ENCODE measurements around the gene PDGFB. TPM values are rescaled to one million over a fixed set of nuclear protein-coding genes. Genes with fewer than 3 reads are reported as not detected.
A peak's percentile ranks its signal among the peaks of the same experiment; 100 is the strongest.

The PDGFB gene
- total RNA-seq, result 5.9 TPM

- no peak for DNase-seq (ENCODE audit: low spot score)
Measured at GRCh38 chr22:39244496-39245129, at the start of gene PDGFB. TSS of gene PDGFB (minus strand) at chr22:39244982. CDS start at chr22:39243963, 1,019 bp downstream.

- no peak for DNase-seq (ENCODE audit: low spot score)
Measured at GRCh38 chr22:39293766-39294368, 49.1 kb upstream of the PDGFB start.

GRCh38 chr22:39292561-39293074, 47.8 kb upstream of the PDGFB start:
- DNase-seq (ENCODE audit: low spot score), result peak; percentile 93

GRCh38 chr22:39292031-39292462, 47.3 kb upstream of the PDGFB start:
- DNase-seq (ENCODE audit: low spot score), result no peak

GRCh38 chr22:39291523-39291922, 46.7 kb upstream of the PDGFB start:
- DNase-seq (ENCODE audit: low spot score), result no peak

GRCh38 chr22:39290724-39291161, 46.0 kb upstream of the PDGFB start:
- no peak for DNase-seq (ENCODE audit: low spot score)

- DNase-seq (ENCODE audit: low spot score), result no peak
Measured at GRCh38 chr22:39289975-39290720, 45.4 kb upstream of the PDGFB start.

- DNase-seq (ENCODE audit: low spot score), result no peak
Measured at GRCh38 chr22:39289533-39289932, 44.8 kb upstream of the PDGFB start.

- no peak for DNase-seq (ENCODE audit: low spot score)
Measured at GRCh38 chr22:39288135-39288898, 43.5 kb upstream of the PDGFB start.

- DNase-seq (ENCODE audit: low spot score), result no peak
Measured at GRCh38 chr22:39287076-39287725, 42.4 kb upstream of the PDGFB start.

- no peak for DNase-seq (ENCODE audit: low spot score)
Measured at GRCh38 chr22:39284983-39285382, 40.2 kb upstream of the PDGFB start.

GRCh38 chr22:39284142-39284980, 39.6 kb upstream of the PDGFB start:
- DNase-seq (ENCODE audit: low spot score), result no peak

- DNase-seq (ENCODE audit: low spot score), result no peak
Measured at GRCh38 chr22:39283322-39284141, 38.8 kb upstream of the PDGFB start.

- DNase-seq (ENCODE audit: low spot score), result no peak
Measured at GRCh38 chr22:39282645-39283321, 38.0 kb upstream of the PDGFB start.

- DNase-seq (ENCODE audit: low spot score), result no peak
Measured at GRCh38 chr22:39281126-39281525, 36.3 kb upstream of the PDGFB start.

- no peak for DNase-seq (ENCODE audit: low spot score)
Measured at GRCh38 chr22:39280250-39280649, 35.5 kb upstream of the PDGFB start.

GRCh38 chr22:39279170-39279850, 34.5 kb upstream of the PDGFB start:
- no peak for DNase-seq (ENCODE audit: low spot score)

- DNase-seq (ENCODE audit: low spot score), result no peak
Measured at GRCh38 chr22:39278040-39278439, 33.3 kb upstream of the PDGFB start.

All from ureter (tissue), 1 donor.